Heart left ventricle (tissue), 13 donors: ENCODE results near the gene WIPF2.

Experiments used
- CTCF ChIP-seq, 12 donors: fragments of 200-600 bp; sonication (generic) in 4 of 12; IDR thresholded peaks; one replicate each; pipeline versions ENCODE4 v1.5.0 to v1.8.0; 2018 to 2022; ENCODE audit warnings: antibody characterized with exemption in 12 of 12, mild to moderate bottlenecking in 5 of 12
- POLR2A ChIP-seq, 2 donors: fragments of 450-650 bp; IDR thresholded peaks; one replicate each; pipeline ENCODE4 v1.6.1; 2017; ENCODE audit warnings: antibody characterized with exemption in 2 of 2, mild to moderate bottlenecking in 2 of 2, moderate library complexity in 2 of 2
- donor health status: ischemic (EF 13 %, LVEDD 7.1; RV severe dilation, severe dysfunction).
- donor health status: DM: no; HTN: yes; CAD: no.
- donor health status: DM: no; HTN: no; CAD: no.
- donor health status: ischemic (EF 25% LVEDD 6.9; RV normal size, moderate dysfunction).
- donor health status: ischemic (EF 25% LVEDD 5.7; RV mildly dilated, moderate dysfunction).
- donor health status: ischemic (EF 35%, LVEDD 5.7; RV mildly dilated, moderate dysfunction).
- donor health status: nonischemic (EF 11% LVEDD 7.7; RV severe dilation, severe dysfunction).
- donor health status: DM: yes; HTN: yes; CAD: no.
- donor health status: PGD.
- donor health status: ischemic (EF 29% LVEDD 5.4; RV normal size, mild dysfunction).
- donor health status: nonischemic (EF 23%, LVEDD 6.1; RV moderate dilation, normal function).

GRCh38 chr17:40328386-40328766 is 109.3 kb downstream of the WIPF2 start:
- TF ChIP-seq POLR2A (IDR thresholded peaks at IDR 0.05) (no peak), CTCF (IDR thresholded peaks at IDR 0.05) (no peak)
